DND-41 (cell line): Measurements from ENCODE around the gene ASPRV1.
A peak's percentile ranks its signal among the peaks of the same experiment; 100 is the strongest.

Source experiments
- ATAC-seq: fragments of 200-7000 bp; cut with Tn5 transposase; 3 replicates; pipeline ENCODE4 v1.9.1; 2021; ENCODE audit warnings: low read depth; ENCODE audit not compliant: insufficient read depth
- DNase-seq: peaks from one replicate; pipeline ENCODE4 v3.0.0-alpha.2; 2020
- H2AFZ ChIP-seq: 2 replicates; pipeline ENCODE4 v1.6.0; 2012; ENCODE audit warnings: low read depth, low read length
- H3K27ac ChIP-seq: 2 replicates; pipeline ENCODE4 v1.5.1; 2012; ENCODE audit warnings: low read length, inconsistent platforms
- H3K27me3 ChIP-seq: fragments of 200-600 bp; sonication (generic); 2 replicates; pipeline ENCODE4 v1.6.0; 2012; ENCODE audit warnings: low read length, mild to moderate bottlenecking, inconsistent platforms; ENCODE audit not compliant: insufficient read depth, poor library complexity
- H3K36me3 ChIP-seq: 2 replicates; pipeline ENCODE4 v1.5.1; 2012; ENCODE audit warnings: low read length, inconsistent platforms; ENCODE audit not compliant: insufficient read depth
- H3K4me1 ChIP-seq: 2 replicates; pipeline ENCODE4 v1.5.1; 2012; ENCODE audit warnings: mild to moderate bottlenecking, low read length; ENCODE audit not compliant: insufficient read depth
- H3K4me2 ChIP-seq: 2 replicates; pipeline ENCODE4 v1.6.0; 2012; ENCODE audit warnings: mild to moderate bottlenecking, moderate library complexity, low read length, inconsistent platforms; ENCODE audit not compliant: insufficient read depth
- H3K4me3 ChIP-seq, 2 experiments: fragments of 200-600 bp in 1 of 2; shearing (Covaris generic) in 1 of 2; 2 replicates each; pipeline ENCODE4 v1.5.1; 2012 to 2016; ENCODE audit warnings: inconsistent platforms in 2 of 2, low read length in 2 of 2, mild to moderate bottlenecking in 2 of 2, low read depth in 1 of 2, moderate library complexity in 1 of 2
- H3K79me2 ChIP-seq: 2 replicates; pipeline ENCODE4 v1.6.0; 2012; ENCODE audit warnings: low read length, inconsistent platforms; ENCODE audit not compliant: insufficient read depth
- H3K9ac ChIP-seq: 2 replicates; pipeline ENCODE4 v1.6.0; 2012; ENCODE audit warnings: low read depth, mild to moderate bottlenecking, inconsistent platforms, low read length, moderate library complexity
- H3K9me3 ChIP-seq: 2 replicates; pipeline ENCODE4 v1.5.1; 2012; ENCODE audit warnings: low read length, moderate library complexity, mild to moderate bottlenecking, inconsistent platforms; ENCODE audit not compliant: insufficient read depth, severe bottlenecking
- H4K20me1 ChIP-seq: 2 replicates; pipeline ENCODE4 v1.6.0; 2012; ENCODE audit warnings: low read length; ENCODE audit not compliant: insufficient read depth
- CTCF ChIP-seq: IDR thresholded peaks from 2 replicates; pipeline ENCODE4 v1.5.1; 2012; ENCODE audit warnings: borderline replicate concordance, low read length, moderate library complexity, mild to moderate bottlenecking; ENCODE audit not compliant: poor library complexity, severe bottlenecking; ENCODE audit errors: extremely low read depth
- EZH2 ChIP-seq: IDR thresholded peaks from 3 replicates; pipeline ENCODE4 v1.6.1; 2012; ENCODE audit warnings: borderline replicate concordance, low read depth, mild to moderate bottlenecking, moderate library complexity, low read length, inconsistent platforms; ENCODE audit not compliant: severe bottlenecking

ASPRV1 gene

GRCh38 chr2:69986691-69987090 lies 25.3 kb upstream of the ASPRV1 start:
- Histone ChIP-seq H3K36me3 (no peaks in the 10 kb centered on the region), H3K27ac (0 out of 2 replicates have a peak overlapping the region, but pooled peaks have one; percentile 6), H3K9ac (no peak overlapping the region), H3K79me2 (no peaks in the 10 kb centered on the region), H3K9me3 (no peaks in the 10 kb centered on the region), H3K4me1 (no peaks in the 10 kb centered on the region), H4K20me1 (no peaks in the 10 kb centered on the region), H2AFZ (no peak overlapping the region), H3K27me3 (no peaks in the 10 kb centered on the region), H3K4me3 (no peak overlapping the region), H3K4me2 (no peak overlapping the region)
- TF ChIP-seq CTCF, result no peak
- no peak for TF ChIP-seq EZH2
- DNase-seq (no peak), ATAC-seq (0 out of 3 replicates have a peak, but pooled peaks have one; percentile 9)

GRCh38 chr2:69985688-69986087 lies 24.3 kb upstream of the ASPRV1 start:
- Histone ChIP-seq H3K27ac (no peak overlapping the region), H3K9ac (no peak overlapping the region), H3K4me2 (no peak overlapping the region), H4K20me1 (no peaks in the 10 kb centered on the region), H3K4me3 (no peak overlapping the region), H3K79me2 (no peaks in the 10 kb centered on the region), H3K36me3 (no peaks in the 10 kb centered on the region), H3K9me3 (no peaks in the 10 kb centered on the region), H3K4me1 (no peaks in the 10 kb centered on the region), H2AFZ (no peak overlapping the region), H3K27me3 (no peaks in the 10 kb centered on the region)
- ATAC-seq (no peak), DNase-seq (no peak)
- TF ChIP-seq CTCF (no peak), EZH2 (no peak)

GRCh38 chr2:69985216-69985615 lies 23.8 kb upstream of the ASPRV1 start:
- H3K4me3 ChIP-seq, result no peak overlapping the region
- H3K27ac ChIP-seq, result no peak overlapping the region
- no peak for DNase-seq

More at GRCh38 chr2:69985216-69985615, 23.8 kb upstream of the ASPRV1 start:
- Histone ChIP-seq H3K79me2 (no peaks in the 10 kb centered on the region), H3K4me1 (no peaks in the 10 kb centered on the region), H3K4me2 (no peak overlapping the region), H3K9me3 (no peaks in the 10 kb centered on the region), H3K27me3 (no peaks in the 10 kb centered on the region), H4K20me1 (no peaks in the 10 kb centered on the region), H2AFZ (no peak overlapping the region), H3K36me3 (no peaks in the 10 kb centered on the region), H3K9ac (no peak overlapping the region)
- ATAC-seq, result no peak
- TF ChIP-seq CTCF (no peak), EZH2 (no peak)
